Measurements from ENCODE around the gene CCL2. TPM values are rescaled to one million over a fixed set of nuclear protein-coding genes. Genes with fewer than 3 reads are reported as not detected.

Gene CCL2
- total RNA-seq, 1 experiment from 2014 or later: not detected

DNA sequence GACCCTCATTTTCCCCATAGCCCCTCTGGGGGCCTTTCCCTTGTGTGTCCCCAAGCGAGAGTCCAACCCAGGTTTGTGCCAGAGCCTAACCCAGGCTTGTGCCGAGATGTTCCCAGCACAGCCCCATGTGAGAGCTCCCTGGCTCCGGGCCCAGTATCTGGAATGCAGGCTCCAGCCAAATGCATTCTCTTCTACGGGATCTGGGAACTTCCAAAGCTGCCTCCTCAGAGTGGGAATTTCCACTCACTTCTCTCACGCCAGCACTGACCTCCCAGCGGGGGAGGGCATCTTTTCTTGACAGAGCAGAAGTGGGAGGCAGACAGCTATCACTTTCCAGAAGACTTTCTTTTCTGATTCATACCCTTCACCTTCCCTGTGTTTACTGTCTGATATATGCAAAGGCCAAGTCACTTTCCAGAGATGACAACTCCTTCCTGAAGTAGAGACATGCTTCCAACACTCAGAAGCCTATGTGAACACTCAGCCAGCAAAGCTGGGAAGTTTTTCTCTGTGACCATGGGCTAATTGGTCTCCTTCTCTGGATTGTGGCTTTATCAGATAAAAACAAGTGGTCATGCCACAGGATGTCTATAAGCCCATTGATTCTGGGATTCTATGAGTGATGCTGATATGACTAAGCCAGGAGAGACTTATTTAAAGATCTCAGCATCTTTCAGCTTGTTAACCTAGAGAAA, 2.5 kb upstream of the CCL2 start:
- H4K20me1 ChIP-seq (ENCODE audit: insufficient read depth): no peaks in the 10 kb centered on the region
- no peak overlapping the region for H3K4me2 ChIP-seq (ENCODE audit: low read length)
- H3K9ac ChIP-seq (ENCODE audit: low read length): no peak overlapping the region
- no peak for ATAC-seq
- H3K27me3 ChIP-seq (ENCODE audit: insufficient read depth, low read length): no peaks in the 10 kb centered on the region; the same call in 1 of the 2 replicates
- CTCF ChIA-PET: no interaction called here
- H3K79me2 ChIP-seq (ENCODE audit: insufficient read depth, low read length): no peaks in the 10 kb centered on the region
- H3K9me3 ChIP-seq (ENCODE audit: control insufficient read depth in 1 of 2, insufficient read depth in 1 of 2, low read depth in 1 of 2, low read length in 2 of 2): no peaks in the 10 kb centered on the region
- BruUV-seq (replicated peaks): no TSS peak
- no peaks in the 10 kb centered on the region for H3K9me2 ChIP-seq (ENCODE audit: insufficient read depth)
- TF ChIP-seq CEBPB (IDR thresholded peaks at IDR 0.05; ENCODE audit: low read depth) (no peak), TCF7L2 (IDR thresholded peaks at IDR 0.05; ENCODE audit: borderline replicate concordance, extremely low read depth, insufficient read depth, insufficient read length) (no peak), SRF (IDR thresholded peaks at IDR 0.05; ENCODE audit: low read depth) (no peak)
- TF ChIP-seq, protein P1, sequence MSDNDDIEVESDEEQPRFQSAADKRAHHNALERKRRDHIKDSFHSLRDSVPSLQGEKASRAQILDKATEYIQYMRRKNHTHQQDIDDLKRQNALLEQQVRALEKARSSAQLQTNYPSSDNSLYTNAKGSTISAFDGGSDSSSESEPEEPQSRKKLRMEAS (IDR thresholded peaks at IDR 0.05): no peak
- no peaks in the 10 kb centered on the region for H3K4me1 ChIP-seq (ENCODE audit: control insufficient read depth in 1 of 2, insufficient read depth in 2 of 2, low read length in 2 of 2)
- POLR2A ChIA-PET: no interaction called here
- no peak overlapping the region for H2AFZ ChIP-seq (ENCODE audit: low read depth, low read length, poor library complexity, severe bottlenecking)
- no peaks in the 10 kb centered on the region for H3K36me3 ChIP-seq (ENCODE audit: control insufficient read depth in 1 of 2, insufficient read depth in 2 of 2, low read length in 2 of 2)
- H3K4me3 ChIP-seq (replicated peaks in 1 of 2; ENCODE audit: low read depth in 1 of 2, low read length in 2 of 2): no peak overlapping the region
- no peak for DNase-seq (ENCODE audit: low read depth, low spot score)
- no peak overlapping the region for H3K27ac ChIP-seq (ENCODE audit: low read depth, low read length)
- intact Hi-C loops (cut with micrococcal nuclease): no loop called here
- RAD21 ChIA-PET (ENCODE audit: low non-redundant PET in 1 of 2, low total read pairs in 2 of 2, uncharacterized antibody in 2 of 2, unreplicated experiment in 2 of 2): no interaction called here

DNA sequence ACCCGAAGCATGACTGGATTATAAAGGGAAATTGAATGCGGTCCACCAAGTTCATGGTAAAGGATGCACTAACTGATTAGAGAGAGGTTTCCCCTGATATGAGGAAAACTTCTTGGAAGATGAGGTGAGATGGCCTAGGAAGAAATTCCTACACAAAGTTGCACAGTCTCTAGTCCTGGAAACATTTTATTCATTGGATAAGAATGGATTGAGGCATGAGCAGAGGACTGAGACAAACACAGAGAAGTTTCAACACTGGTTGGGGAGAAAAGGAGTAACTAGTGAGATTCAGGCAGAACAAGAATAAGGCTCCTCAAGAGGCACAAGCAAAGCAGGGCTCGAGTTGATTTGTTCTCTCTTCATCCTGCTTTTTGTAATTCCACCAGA, 2.0 kb upstream of the CCL2 start:
- no TSS peak for BruUV-seq (replicated peaks)
- Histone ChIP-seq H3K27me3 (ENCODE audit: insufficient read depth, low read length) (no peaks in the 10 kb centered on the region; the same call in 1 of the 2 replicates), H3K27ac (ENCODE audit: low read depth, low read length) (no peak overlapping the region), H4K20me1 (ENCODE audit: insufficient read depth) (no peaks in the 10 kb centered on the region), H3K4me3 (replicated peaks in 1 of 2; ENCODE audit: low read depth in 1 of 2, low read length in 2 of 2) (no peak overlapping the region), H3K9ac (ENCODE audit: low read length) (no peak overlapping the region), H3K9me2 (ENCODE audit: insufficient read depth) (no peaks in the 10 kb centered on the region), H3K9me3 (ENCODE audit: control insufficient read depth in 1 of 2, insufficient read depth in 1 of 2, low read depth in 1 of 2, low read length in 2 of 2) (no peaks in the 10 kb centered on the region), H3K36me3 (ENCODE audit: control insufficient read depth in 1 of 2, insufficient read depth in 2 of 2, low read length in 2 of 2) (no peaks in the 10 kb centered on the region), H3K4me1 (ENCODE audit: control insufficient read depth in 1 of 2, insufficient read depth in 2 of 2, low read length in 2 of 2) (no peaks in the 10 kb centered on the region), H2AFZ (ENCODE audit: low read depth, low read length, poor library complexity, severe bottlenecking) (no peak overlapping the region), H3K79me2 (ENCODE audit: insufficient read depth, low read length) (no peaks in the 10 kb centered on the region), H3K4me2 (ENCODE audit: low read length) (no peak overlapping the region)
- POLR2A ChIA-PET: no interaction called here
- ATAC-seq (no peak), DNase-seq (ENCODE audit: low read depth, low spot score) (no peak)
- TF ChIP-seq EZH2phosphoT487 (IDR thresholded peaks at IDR 0.05; ENCODE audit: borderline replicate concordance): no peak
- TF ChIP-seq ZNF274 (IDR thresholded peaks at IDR 0.05; ENCODE audit: low read depth, low read length): no peak
- TF ChIP-seq EZH2 (IDR thresholded peaks at IDR 0.05): no peak
- TF ChIP-seq, protein P1 (IDR thresholded peaks at IDR 0.05): no peak
- TF ChIP-seq SIN3A (IDR thresholded peaks at IDR 0.05; ENCODE audit: low read depth): no peak
- no peak for TF ChIP-seq SRF (IDR thresholded peaks at IDR 0.05; ENCODE audit: low read depth)
- TF ChIP-seq, protein P2, sequence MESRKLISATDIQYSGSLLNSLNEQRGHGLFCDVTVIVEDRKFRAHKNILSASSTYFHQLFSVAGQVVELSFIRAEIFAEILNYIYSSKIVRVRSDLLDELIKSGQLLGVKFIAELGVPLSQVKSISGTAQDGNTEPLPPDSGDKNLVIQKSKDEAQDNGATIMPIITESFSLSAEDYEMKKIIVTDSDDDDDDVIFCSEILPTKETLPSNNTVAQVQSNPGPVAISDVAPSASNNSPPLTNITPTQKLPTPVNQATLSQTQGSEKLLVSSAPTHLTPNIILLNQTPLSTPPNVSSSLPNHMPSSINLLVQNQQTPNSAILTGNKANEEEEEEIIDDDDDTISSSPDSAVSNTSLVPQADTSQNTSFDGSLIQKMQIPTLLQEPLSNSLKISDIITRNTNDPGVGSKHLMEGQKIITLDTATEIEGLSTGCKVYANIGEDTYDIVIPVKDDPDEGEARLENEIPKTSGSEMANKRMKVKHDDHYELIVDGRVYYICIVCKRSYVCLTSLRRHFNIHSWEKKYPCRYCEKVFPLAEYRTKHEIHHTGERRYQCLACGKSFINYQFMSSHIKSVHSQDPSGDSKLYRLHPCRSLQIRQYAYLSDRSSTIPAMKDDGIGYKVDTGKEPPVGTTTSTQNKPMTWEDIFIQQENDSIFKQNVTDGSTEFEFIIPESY (IDR thresholded peaks at IDR 0.05; ENCODE audit: extremely low read depth, insufficient replicate concordance, low read length): no peak
- TF ChIP-seq POLR2AphosphoS5 (IDR thresholded peaks at IDR 0.05; ENCODE audit: low read depth, low read length): no peak
- no peak for TF ChIP-seq ZFX (IDR thresholded peaks at IDR 0.05)
- TF ChIP-seq, protein P3, sequence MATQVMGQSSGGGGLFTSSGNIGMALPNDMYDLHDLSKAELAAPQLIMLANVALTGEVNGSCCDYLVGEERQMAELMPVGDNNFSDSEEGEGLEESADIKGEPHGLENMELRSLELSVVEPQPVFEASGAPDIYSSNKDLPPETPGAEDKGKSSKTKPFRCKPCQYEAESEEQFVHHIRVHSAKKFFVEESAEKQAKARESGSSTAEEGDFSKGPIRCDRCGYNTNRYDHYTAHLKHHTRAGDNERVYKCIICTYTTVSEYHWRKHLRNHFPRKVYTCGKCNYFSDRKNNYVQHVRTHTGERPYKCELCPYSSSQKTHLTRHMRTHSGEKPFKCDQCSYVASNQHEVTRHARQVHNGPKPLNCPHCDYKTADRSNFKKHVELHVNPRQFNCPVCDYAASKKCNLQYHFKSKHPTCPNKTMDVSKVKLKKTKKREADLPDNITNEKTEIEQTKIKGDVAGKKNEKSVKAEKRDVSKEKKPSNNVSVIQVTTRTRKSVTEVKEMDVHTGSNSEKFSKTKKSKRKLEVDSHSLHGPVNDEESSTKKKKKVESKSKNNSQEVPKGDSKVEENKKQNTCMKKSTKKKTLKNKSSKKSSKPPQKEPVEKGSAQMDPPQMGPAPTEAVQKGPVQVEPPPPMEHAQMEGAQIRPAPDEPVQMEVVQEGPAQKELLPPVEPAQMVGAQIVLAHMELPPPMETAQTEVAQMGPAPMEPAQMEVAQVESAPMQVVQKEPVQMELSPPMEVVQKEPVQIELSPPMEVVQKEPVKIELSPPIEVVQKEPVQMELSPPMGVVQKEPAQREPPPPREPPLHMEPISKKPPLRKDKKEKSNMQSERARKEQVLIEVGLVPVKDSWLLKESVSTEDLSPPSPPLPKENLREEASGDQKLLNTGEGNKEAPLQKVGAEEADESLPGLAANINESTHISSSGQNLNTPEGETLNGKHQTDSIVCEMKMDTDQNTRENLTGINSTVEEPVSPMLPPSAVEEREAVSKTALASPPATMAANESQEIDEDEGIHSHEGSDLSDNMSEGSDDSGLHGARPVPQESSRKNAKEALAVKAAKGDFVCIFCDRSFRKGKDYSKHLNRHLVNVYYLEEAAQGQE (IDR thresholded peaks at IDR 0.05; ENCODE audit: low read depth): no peak
- intact Hi-C loops (cut with micrococcal nuclease): no loop called here
- RAD21 ChIA-PET (ENCODE audit: low non-redundant PET in 1 of 2, low total read pairs in 2 of 2, uncharacterized antibody in 2 of 2, unreplicated experiment in 2 of 2): no interaction called here
- CTCF ChIA-PET: no interaction called here

Measured in HCT116 (cell line).